Measurements from ENCODE around the gene SEC16A. TPM values are rescaled to one million over a fixed set of nuclear protein-coding genes. Genes with fewer than 3 reads are reported as not detected.

The SEC16A gene
- total RNA-seq, 1 donor from 2014 or later = 78.8 TPM

DNA sequence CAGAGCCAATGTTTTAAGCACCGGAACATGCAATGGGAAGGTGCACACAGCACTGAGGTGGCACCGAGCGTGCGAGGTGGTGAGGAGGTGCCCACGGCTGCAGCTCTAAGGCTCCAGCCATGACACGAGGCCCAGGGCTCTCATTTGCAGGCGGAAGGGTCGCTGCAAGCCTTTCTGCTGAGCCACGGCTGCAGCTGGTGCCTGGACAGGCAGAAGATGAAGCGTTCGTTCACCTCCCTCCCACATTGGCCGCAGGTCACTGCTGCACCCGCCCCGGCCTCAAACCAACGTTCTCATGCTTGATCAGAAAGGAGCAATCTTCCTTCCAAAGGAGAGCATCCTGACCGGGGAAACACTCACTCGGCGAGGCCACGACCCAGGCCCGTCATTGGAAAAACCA, 38.7 kb downstream of the SEC16A start:
- Mint-ChIP-seq H3K27ac (no peak overlapping the region), H3K36me3 (ENCODE audit: low read depth) (peaks cover 73% of the 10 kb centered on the region), H3K4me3 (no peak overlapping the region), H3K4me1 (peaks cover 6% of the 10 kb centered on the region), H3K27me3 (no peaks in the 10 kb centered on the region), H3K9me3 (no peaks in the 10 kb centered on the region)
- POLR2A ChIA-PET = no interaction called here
- ATAC-seq (ENCODE audit: low read depth) (no peak), DNase-seq (no peak)
- intact Hi-C loops (cut with micrococcal nuclease) = no loop called here
- TF ChIP-seq, protein P1, sequence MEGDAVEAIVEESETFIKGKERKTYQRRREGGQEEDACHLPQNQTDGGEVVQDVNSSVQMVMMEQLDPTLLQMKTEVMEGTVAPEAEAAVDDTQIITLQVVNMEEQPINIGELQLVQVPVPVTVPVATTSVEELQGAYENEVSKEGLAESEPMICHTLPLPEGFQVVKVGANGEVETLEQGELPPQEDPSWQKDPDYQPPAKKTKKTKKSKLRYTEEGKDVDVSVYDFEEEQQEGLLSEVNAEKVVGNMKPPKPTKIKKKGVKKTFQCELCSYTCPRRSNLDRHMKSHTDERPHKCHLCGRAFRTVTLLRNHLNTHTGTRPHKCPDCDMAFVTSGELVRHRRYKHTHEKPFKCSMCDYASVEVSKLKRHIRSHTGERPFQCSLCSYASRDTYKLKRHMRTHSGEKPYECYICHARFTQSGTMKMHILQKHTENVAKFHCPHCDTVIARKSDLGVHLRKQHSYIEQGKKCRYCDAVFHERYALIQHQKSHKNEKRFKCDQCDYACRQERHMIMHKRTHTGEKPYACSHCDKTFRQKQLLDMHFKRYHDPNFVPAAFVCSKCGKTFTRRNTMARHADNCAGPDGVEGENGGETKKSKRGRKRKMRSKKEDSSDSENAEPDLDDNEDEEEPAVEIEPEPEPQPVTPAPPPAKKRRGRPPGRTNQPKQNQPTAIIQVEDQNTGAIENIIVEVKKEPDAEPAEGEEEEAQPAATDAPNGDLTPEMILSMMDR (IDR thresholded peaks at IDR 0.05) = no peak
- CTCF ChIA-PET = no interaction called here

DNA sequence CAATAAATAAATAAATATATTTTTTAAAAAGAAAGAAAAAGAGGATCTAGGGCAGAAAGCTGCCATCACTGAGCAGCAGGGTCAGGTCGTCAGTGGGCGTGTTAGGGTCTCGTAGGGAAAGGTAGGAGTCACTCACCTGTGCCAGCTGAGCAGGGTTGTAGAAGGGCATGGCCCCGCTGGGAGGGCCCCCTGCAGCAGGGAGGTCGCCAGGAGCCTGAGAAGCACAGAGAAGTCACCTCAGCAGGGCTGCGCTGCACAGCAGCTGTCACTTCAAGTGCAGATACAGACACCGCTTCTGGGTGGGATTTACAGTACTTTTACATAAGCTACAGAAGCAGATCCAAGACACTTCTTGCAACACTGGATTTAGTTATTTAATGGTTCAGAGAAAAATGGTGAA, 39.2 kb downstream of the SEC16A start:
- Mint-ChIP-seq H3K36me3 (ENCODE audit: low read depth) (peaks cover 70% of the 10 kb centered on the region), H3K27ac (no peak overlapping the region)

DNA sequence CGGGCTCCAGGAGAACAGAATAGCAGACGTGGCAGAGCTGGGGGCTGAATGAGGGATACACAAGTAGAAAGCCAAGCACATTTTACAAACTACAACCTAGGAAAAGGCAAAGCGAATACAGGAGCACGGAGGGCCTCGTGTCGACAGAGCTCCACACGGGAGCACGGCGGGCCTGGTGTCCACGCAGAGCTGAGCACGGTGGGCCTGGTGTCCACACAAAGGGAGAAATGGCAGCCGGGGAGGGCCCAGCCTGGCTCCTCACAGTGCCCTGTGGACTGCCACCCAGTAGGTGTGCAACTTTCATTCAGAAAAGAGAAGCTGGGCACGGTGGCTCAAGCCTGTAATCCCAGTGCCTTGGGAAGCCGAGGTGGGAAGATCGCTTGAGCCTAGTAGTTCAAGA, 39.8 kb downstream of the SEC16A start:
- Mint-ChIP-seq H3K4me1 (peaks cover 11% of the 10 kb centered on the region), H3K27me3 (no peaks in the 10 kb centered on the region), H3K4me3 (no peak overlapping the region), H3K27ac (no peak overlapping the region), H3K9me3 (no peaks in the 10 kb centered on the region), H3K36me3 (ENCODE audit: low read depth) (peaks cover 64% of the 10 kb centered on the region)
- POLR2A ChIA-PET = no interaction called here
- DNase-seq = no peak
- ATAC-seq (ENCODE audit: low read depth) = no peak
- TF ChIP-seq, protein P1 (IDR thresholded peaks at IDR 0.05) = no peak
- CTCF ChIA-PET = no interaction called here
- intact Hi-C loops (cut with micrococcal nuclease) = no loop called here

More for the DNA sequence above, 39.2 kb downstream of the SEC16A start:
- H3K4me3 Mint-ChIP-seq = no peak overlapping the region
- TF ChIP-seq, protein P1 (IDR thresholded peaks at IDR 0.05) = no peak
- no peaks in the 10 kb centered on the region for H3K9me3 Mint-ChIP-seq
- DNase-seq (no peak), ATAC-seq (ENCODE audit: low read depth) (no peak)
- intact Hi-C loops (cut with micrococcal nuclease) = no loop called here
- H3K4me1 Mint-ChIP-seq = peaks cover 6% of the 10 kb centered on the region
- ChIA-PET CTCF (no interaction called here), POLR2A (no interaction called here)
- H3K27me3 Mint-ChIP-seq = no peaks in the 10 kb centered on the region

DNA sequence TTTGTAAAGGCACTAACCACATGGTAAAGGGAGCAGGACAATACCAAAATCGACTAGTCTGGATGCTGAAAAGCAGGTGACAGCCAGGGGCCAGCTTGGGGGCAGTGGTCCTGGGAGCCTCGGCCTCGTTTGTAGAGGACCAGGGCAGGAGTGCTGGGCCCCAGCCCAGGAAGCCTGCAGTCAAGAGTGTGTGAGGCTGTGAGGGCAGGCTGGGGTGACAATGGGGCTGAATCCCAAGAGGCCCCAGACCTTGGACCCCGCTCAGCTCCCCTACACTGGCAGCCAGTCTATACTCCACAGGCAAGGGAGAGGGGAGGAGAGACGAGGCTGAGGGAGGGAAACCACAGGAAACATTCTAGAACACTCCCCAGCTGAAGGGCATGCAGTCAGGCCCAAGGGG, 40.6 kb downstream of the SEC16A start:
- DNase-seq (no peak), ATAC-seq (ENCODE audit: low read depth) (no peak)
- Mint-ChIP-seq H3K9me3 (no peaks in the 10 kb centered on the region), H3K4me3 (no peak overlapping the region), H3K36me3 (ENCODE audit: low read depth) (peaks cover 56% of the 10 kb centered on the region), H3K27ac (no peak overlapping the region), H3K4me1 (peaks cover 19% of the 10 kb centered on the region), H3K27me3 (no peaks in the 10 kb centered on the region)
- CTCF ChIA-PET = no interaction called here
- intact Hi-C loops (cut with micrococcal nuclease) = no loop called here
- POLR2A ChIA-PET = no interaction called here
- TF ChIP-seq, protein P1 (IDR thresholded peaks at IDR 0.05) = no peak

DNA sequence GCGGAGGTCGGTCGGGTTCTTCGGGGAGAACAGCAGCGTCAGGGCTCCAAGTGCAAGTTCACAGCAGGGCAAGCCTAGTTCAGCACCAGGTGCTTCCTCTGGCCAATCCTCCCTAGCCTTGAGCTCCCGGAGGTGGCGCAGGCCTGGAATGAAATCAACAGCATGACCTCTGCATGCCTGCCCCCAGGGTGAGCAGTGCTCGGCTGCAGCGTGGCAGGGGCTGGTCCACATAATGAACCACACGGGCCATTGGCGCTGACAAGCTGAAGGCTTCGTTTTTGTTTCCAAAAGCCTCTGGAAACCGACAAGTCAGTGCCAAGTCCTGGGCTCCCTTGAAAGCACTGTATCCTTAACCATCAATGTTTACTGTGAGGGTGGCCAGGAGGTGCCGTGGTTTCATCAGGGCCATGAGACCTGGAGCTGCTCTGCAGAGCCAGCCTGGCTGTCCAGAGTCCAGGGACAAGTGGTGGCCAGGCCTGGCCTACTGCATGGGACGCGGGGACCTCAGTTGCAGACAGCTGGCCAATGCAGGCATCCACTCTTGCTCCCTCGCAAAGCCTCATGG, 41.1 kb downstream of the SEC16A start:
- POLR2A ChIA-PET = interaction anchor here (0.6 kb wide), 1 partner anchor 17 kb away, joined by 3 read pairs; no protein-coding TSS in a partner anchor

More for the DNA sequence above, 41.1 kb downstream of the SEC16A start:
- ATAC-seq (ENCODE audit: low read depth) (no peak), DNase-seq (no peak)
- Mint-ChIP-seq H3K27me3 (no peaks in the 10 kb centered on the region), H3K36me3 (ENCODE audit: low read depth) (peaks cover 56% of the 10 kb centered on the region), H3K27ac (no peak overlapping the region), H3K4me1 (peaks cover 20% of the 10 kb centered on the region), H3K9me3 (no peaks in the 10 kb centered on the region), H3K4me3 (no peak overlapping the region)
- TF ChIP-seq, protein P1 (IDR thresholded peaks at IDR 0.05) = no peak
- intact Hi-C loops (cut with micrococcal nuclease) = no loop called here
- CTCF ChIA-PET = no interaction called here

All from activated B cell treated with CpG ODN at 0.5 μM for 24 hours (primary cell).